Right lobe of liver (tissue), 6 donors: ENCODE data around the gene METRNL. TPM values are rescaled to one million over a fixed set of nuclear protein-coding genes. Genes with fewer than 3 reads are reported as not detected.
"Not testable (repeated sequence)": the region's sequence is repeated elsewhere in the genome, so short reads cannot be mapped to it uniquely, and the experiment has no call there.

Source experiments
- ATAC-seq, 4 donors: fragments of 200-7000 bp; cut with Tn5 transposase; one replicate each; pipeline ENCODE4 v1.9.1; 2020; ENCODE audit warnings: mild to moderate bottlenecking in 4 of 4, moderate library complexity in 4 of 4
- DNase-seq, 3 donors: peaks; one replicate each; pipeline ENCODE4 v3.0.0-alpha.2; 2020
- H3K27ac ChIP-seq, 3 donors: fragments of 200-600 bp; one replicate each; pipeline ENCODE4 v1.8.0; 2022
- H3K27me3 ChIP-seq, 2 donors: fragments of 200-600 bp; one replicate each; pipeline ENCODE4 v1.8.0; 2022
- H3K36me3 ChIP-seq, 4 donors: fragments of 200-600 bp; sonication (generic) in 1 of 4; one replicate each; pipeline versions ENCODE4 v1.5.1 to v1.8.0; 2017 to 2022; ENCODE audit warnings: control low read depth in 1 of 4
- H3K4me1 ChIP-seq, 4 donors: fragments of 200-600 bp; sonication (generic) in 1 of 4; one replicate each; pipeline versions ENCODE4 v1.5.1 to v1.8.0; 2017 to 2022; ENCODE audit warnings: control low read depth in 1 of 4
- H3K4me3 ChIP-seq, 3 donors: fragments of 200-600 bp; one replicate each; pipeline ENCODE4 v1.8.0; 2022
- H3K9me3 ChIP-seq, 4 donors: fragments of 200-600 bp; sonication (generic) in 1 of 4; one replicate each; pipeline versions ENCODE4 v1.5.1 to v1.8.0; 2017 to 2022; ENCODE audit warnings: control low read depth in 1 of 4
- POLR2A ChIP-seq: fragments of 450-650 bp; IDR thresholded peaks from one replicate; pipeline ENCODE4 v1.6.1; 2017; ENCODE audit warnings: antibody characterized with exemption, mild to moderate bottlenecking
- WGBS: methylation state at CpG from one replicate; pipeline ENCODE4 v1.1.6; 2018; ENCODE audit warnings: low coverage, low lambda C conversion rate; ENCODE audit not compliant: insufficient coverage; ENCODE audit errors: missing lambda C conversion rate; 5-methylcytosine and 5-hydroxymethylcytosine counted together
- intact Hi-C, 2 donors: fragments of 100-400 bp; cut with DNase I; formaldehyde crosslinking; loops; one replicate each; pipeline versions ENCODE4 v1.11.2 to v1.14.1; 2022
- total RNA-seq, 6 experiments: library from RNA; depleted of rRNA in 2 of 6; stranded (reverse); fragments of >200 nt in 2 of 6; fragmentation: NEBNext Ultra II Directional in 3 of 6; extraction: Animal tissue kit (Norgen Biotek cat#: 25700) in 3 of 6; gene quantifications; one replicate each; pipeline versions ENCODE4 v1.1.0 to v1.2.4, GENCODE V29; 2016 to 2023
- TF ChIP-seq, protein P1 (sequence below), 4 donors: fragments of 200-600 bp in 3 of 4; fragments of 450-650 bp in 1 of 4; IDR thresholded peaks; one replicate each; pipeline versions ENCODE4 v1.5.1 to v1.8.0; 2016 to 2022; ENCODE audit warnings: antibody characterized with exemption in 4 of 4, mild to moderate bottlenecking in 2 of 4
- donor health status: DM: no; HTN: yes; CAD: no.
- donor health status: DM: no; HTN: no; CAD: no.
- donor health status: DM: no; HTN: no; CAD: no.
- donor health status: DM: no; HTN: yes; CAD: no.
- donor health status: DM: no; HTN: yes; CAD: no.

The METRNL gene
- total RNA-seq, 6 experiments from 2014 or later = 2.3 to 18.6 (median 5.9) TPM

- ATAC-seq (no peak), DNase-seq (peak in 1 of 3 donors; percentile 16)
- no peak overlapping the region for H3K27ac ChIP-seq
- H3K9me3 ChIP-seq = no peaks in the 10 kb centered on the region
- no peaks in the 10 kb centered on the region for H3K27me3 ChIP-seq
- intact Hi-C loops = no loop called here
- TF ChIP-seq, protein P1, sequence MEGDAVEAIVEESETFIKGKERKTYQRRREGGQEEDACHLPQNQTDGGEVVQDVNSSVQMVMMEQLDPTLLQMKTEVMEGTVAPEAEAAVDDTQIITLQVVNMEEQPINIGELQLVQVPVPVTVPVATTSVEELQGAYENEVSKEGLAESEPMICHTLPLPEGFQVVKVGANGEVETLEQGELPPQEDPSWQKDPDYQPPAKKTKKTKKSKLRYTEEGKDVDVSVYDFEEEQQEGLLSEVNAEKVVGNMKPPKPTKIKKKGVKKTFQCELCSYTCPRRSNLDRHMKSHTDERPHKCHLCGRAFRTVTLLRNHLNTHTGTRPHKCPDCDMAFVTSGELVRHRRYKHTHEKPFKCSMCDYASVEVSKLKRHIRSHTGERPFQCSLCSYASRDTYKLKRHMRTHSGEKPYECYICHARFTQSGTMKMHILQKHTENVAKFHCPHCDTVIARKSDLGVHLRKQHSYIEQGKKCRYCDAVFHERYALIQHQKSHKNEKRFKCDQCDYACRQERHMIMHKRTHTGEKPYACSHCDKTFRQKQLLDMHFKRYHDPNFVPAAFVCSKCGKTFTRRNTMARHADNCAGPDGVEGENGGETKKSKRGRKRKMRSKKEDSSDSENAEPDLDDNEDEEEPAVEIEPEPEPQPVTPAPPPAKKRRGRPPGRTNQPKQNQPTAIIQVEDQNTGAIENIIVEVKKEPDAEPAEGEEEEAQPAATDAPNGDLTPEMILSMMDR (IDR thresholded peaks at IDR 0.05) = no peak
- no peak for TF ChIP-seq POLR2A
- H3K4me1 ChIP-seq = no peaks in the 10 kb centered on the region
- no peaks in the 10 kb centered on the region for H3K36me3 ChIP-seq
- WGBS = 37% methylated on average over 4 of the region's 5 CpGs
- H3K4me3 ChIP-seq = no peak overlapping the region
These were observed 38.2 kb downstream of the METRNL start for GRCh38 chr17:83117583-83117982.

DNA sequence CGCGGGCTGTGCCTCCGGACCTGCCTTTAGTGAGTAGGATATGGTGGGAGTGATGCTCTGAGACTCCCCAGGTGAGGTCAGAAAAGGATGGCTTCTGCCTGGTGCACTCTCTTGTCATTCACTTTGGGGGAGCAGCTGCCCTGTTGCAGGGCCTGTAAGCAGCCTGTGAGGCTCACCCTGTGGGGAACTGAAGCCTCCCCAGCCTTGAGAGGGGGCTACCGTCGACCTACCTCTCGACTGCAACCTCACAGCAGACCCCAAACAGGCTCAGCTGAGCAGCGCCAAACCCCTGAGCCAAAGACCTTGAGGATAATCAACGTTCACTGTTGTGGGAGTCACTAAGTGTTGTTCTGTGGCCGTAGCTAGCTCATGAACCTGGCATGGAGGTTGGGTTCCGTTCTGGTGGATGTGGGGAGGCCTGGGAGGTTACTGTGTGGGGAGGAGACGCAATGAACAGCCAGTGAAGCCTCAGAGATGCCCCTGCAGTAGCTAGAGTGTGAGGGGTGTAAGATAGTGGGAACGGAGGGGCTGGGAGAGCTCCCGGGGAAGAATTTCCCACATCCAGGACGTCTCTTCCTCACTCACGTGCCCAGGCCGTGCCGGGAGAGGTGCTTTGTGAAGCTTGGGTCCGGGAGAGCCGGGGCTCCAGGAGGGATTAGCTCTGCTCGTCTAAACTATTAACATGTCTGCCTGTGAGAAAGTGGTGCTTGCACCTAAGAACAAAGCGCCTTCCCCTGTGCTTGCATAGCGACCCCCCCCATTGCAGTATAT is 38.8 kb downstream of the METRNL start:
- peak in 1 of 3 donors; percentile 28 for DNase-seq
- Histone ChIP-seq H3K4me3 (no peak overlapping the region), H3K27ac (no peak overlapping the region), H3K27me3 (no peaks in the 10 kb centered on the region), H3K4me1 (no peaks in the 10 kb centered on the region), H3K9me3 (no peaks in the 10 kb centered on the region), H3K36me3 (no peaks in the 10 kb centered on the region)
- 68% methylated on average over 5 of the region's 22 CpGs for WGBS
- TF ChIP-seq, protein P1 (IDR thresholded peaks at IDR 0.05) = no peak
- TF ChIP-seq POLR2A = no peak
- intact Hi-C loops = no loop called here
- no peak for ATAC-seq

DNA sequence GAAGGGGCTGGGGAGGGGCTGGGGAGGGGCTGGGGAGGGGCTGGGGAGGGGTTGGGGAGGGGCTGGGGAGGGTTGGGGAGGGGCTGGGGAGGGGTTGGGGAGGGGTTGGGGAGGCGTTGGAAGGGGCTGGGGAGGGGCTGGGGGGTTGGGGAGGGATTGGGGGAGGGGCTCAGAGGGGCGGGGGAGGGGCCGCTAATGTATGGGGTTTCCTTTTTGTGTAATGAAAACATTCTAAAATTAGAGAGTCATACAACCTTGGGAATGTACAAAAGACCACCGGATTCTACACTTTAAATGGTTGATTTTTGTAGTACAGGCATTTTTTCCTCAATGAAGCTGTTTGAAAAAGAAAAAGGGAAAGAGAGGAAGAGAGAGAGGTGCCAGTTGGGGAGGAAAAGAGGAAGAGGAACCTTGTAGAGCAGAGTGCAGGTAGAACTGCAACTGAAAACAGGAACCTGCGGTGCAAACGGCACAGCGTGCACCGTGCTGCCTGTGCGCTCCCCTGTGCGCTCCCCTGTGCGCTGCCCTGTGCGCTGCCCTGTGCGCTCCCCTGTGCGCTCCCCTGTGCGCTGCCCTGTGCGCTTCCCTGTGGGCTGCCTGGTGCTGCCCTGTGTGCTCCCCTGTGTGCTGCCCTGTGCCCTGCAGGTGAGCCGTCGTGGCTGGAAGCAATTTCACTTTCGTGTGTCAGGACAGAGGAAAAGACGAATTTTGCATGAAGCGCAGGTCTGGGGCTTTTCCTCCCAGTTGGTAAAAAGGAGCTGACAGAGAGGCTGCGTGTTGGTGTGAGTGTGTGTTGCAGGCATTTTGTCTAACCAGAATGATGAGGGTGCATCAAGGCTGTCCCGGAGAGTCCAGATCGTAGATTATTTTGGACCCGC is 40.8 kb downstream of the METRNL start:
- Histone ChIP-seq H3K36me3 (no peaks in the 10 kb centered on the region), H3K4me1 (no peaks in the 10 kb centered on the region), H3K4me3 (no peak overlapping the region), H3K9me3 (no peaks in the 10 kb centered on the region), H3K27ac (no peak overlapping the region), H3K27me3 (no peaks in the 10 kb centered on the region)
- intact Hi-C loops = no loop called here
- ATAC-seq = peak in 3 of 4 donors; percentile 31 to 67 (median 42)
- peak in 1 of 3 donors; percentile 62 for DNase-seq
- TF ChIP-seq, protein P1 (IDR thresholded peaks at IDR 0.05) = no peak
- WGBS = 56% methylated on average over 25 of the region's 25 CpGs

- ATAC-seq, H3K36me3 ChIP-seq, H3K27me3 ChIP-seq, H3K4me1 ChIP-seq, intact Hi-C loops, H3K27ac ChIP-seq, H3K9me3 ChIP-seq, H3K4me3 ChIP-seq, DNase-seq: not testable (repeated sequence)
- 36% methylated on average over 6 of the region's 12 CpGs for WGBS
These were observed 42.1 kb downstream of the METRNL start for GRCh38 chr17:83121473-83121872.
